ENCODE results near the gene SCNM1.

Gene SCNM1

DNA sequence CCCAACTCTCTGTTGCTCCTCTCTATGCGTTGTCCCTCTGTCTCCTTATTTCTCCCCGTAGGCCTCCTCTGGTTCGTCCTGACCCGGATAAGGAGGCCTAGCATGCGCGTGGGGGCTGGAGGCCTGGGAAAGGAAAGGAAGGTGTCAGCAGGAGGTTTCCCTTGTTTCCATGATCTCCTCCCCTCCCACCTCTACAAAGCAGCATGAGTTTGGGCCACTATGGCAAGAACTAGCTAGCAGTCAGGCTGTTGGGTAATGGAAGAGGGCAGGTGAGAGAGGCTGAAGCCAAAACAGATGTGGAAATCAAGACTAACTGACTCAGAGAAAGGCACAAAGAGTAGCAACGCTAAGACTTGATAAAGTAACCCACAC lies 18.8 kb upstream of the SCNM1 start:
- H3K4me3 ChIP-seq = peak overlapping the region; percentile 77
- no peak for DNase-seq (ENCODE audit: low spot score)
- H3K27ac ChIP-seq = peak overlapping the region; percentile 72 to 80
- TF ChIP-seq, protein P1, sequence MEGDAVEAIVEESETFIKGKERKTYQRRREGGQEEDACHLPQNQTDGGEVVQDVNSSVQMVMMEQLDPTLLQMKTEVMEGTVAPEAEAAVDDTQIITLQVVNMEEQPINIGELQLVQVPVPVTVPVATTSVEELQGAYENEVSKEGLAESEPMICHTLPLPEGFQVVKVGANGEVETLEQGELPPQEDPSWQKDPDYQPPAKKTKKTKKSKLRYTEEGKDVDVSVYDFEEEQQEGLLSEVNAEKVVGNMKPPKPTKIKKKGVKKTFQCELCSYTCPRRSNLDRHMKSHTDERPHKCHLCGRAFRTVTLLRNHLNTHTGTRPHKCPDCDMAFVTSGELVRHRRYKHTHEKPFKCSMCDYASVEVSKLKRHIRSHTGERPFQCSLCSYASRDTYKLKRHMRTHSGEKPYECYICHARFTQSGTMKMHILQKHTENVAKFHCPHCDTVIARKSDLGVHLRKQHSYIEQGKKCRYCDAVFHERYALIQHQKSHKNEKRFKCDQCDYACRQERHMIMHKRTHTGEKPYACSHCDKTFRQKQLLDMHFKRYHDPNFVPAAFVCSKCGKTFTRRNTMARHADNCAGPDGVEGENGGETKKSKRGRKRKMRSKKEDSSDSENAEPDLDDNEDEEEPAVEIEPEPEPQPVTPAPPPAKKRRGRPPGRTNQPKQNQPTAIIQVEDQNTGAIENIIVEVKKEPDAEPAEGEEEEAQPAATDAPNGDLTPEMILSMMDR (IDR thresholded peaks at IDR 0.05) = no peak

DNA sequence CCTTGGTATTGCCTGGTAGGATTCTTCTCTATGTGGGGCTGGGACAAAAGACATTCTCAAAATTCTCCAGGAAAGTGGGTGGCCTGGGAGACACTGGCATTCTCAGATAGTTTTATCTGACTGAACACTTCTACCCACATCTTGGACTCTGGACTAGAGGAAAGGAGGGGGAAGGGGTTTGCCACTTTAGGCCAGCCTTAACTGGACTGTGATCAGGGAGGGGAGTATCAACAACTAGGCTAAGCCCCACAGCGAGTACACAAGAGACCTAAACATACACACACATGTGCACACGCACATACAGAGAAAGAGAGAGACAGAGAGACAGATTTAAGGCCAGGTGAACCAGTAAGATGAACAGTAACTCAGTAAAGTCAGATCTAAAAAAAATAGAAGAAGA lies 18.3 kb upstream of the SCNM1 start:
- DNase-seq (ENCODE audit: low spot score) = no peak
- Histone ChIP-seq H3K27ac (peak overlapping the region; percentile 72 to 80), H3K4me3 (no peak overlapping the region)
- TF ChIP-seq, protein P1 (IDR thresholded peaks at IDR 0.05) = no peak

DNA sequence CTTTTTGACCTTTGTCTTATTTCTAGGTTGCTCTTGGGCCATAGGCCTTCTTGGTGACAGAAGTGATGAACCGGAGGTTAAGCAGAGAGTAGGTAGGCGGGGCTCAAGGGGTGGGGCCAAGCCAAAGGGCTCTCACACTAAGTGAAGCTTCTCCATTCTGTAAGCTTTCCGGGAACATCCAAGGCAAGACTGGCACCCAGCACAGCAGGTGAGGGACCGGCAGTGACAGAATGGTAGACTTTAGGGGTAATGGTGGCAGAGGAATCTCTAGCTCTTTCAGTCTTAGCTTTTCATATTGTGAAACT lies 9.5 kb upstream of the SCNM1 start, which contains the start of gene TNFAIP8L2:
TNFAIP8L2 (plus strand) TSS at position 135 of the 305 bp plus-strand sequence. CDS start 2,049 bp downstream, outside the sequence.
- peak within 1 kb of the TSS in 1 of 2 donors; percentile 35 for H3K27ac ChIP-seq
- peak; percentile 68 for DNase-seq (ENCODE audit: low spot score)
- TF ChIP-seq, protein P1 (IDR thresholded peaks at IDR 0.05) = no peak
- H3K4me3 ChIP-seq = peak within 1 kb of the TSS; percentile 39

DNA sequence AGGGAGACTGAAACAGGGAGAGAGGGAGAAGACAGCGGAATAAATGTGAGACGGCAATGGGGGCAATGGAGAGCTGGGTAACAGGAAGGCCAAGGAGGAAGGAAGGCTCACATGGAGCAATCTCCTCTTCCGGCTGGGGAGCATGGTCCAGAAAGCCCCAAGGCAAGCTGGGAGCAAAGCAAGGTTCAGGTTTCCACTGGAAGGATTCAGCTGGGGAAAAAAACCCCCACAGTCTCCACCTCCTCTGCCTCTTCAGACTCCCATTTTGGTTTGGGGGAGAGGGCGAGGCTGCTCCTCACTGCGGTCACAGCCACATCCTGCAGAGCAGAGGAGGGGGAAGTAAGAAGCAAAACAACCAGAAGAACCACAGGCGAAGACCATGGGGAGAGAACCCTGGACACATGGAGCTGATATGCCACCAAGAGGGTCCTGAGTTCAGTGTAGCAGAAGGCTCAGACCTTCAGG lies 8.8 kb upstream of the SCNM1 start:
- Histone ChIP-seq H3K4me3 (peak overlapping the region; percentile 39), H3K27ac (peak overlapping the region in 1 of 2 donors; percentile 35)
- TF ChIP-seq, protein P1 (IDR thresholded peaks at IDR 0.05) = no peak
- no peak for DNase-seq (ENCODE audit: low spot score)

DNA sequence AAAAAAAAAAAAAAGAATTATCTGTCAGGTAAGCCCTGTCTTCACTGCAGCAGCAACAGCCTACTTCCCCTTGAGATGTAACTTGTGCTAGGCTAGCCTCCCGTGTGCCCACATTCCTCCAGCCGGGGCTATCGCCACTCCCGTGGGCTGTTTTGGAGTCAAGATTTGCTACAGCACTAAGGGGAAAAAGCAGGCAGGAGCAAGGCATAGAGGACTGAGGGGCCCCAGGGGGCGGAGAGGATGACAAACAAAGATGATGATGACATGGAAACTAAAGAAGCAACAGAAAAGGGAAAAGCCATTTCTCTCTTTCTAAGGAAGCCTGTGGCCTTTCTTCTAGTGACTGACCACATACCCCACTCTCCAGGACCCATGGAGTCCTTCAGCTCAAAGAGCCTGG lies 7.6 kb upstream of the SCNM1 start:
- DNase-seq (ENCODE audit: low spot score) = no peak
- TF ChIP-seq, protein P1 (IDR thresholded peaks at IDR 0.05) = no peak
- Histone ChIP-seq H3K4me3 (no peak overlapping the region), H3K27ac (peak overlapping the region in 1 of 2 donors; percentile 39)

DNA sequence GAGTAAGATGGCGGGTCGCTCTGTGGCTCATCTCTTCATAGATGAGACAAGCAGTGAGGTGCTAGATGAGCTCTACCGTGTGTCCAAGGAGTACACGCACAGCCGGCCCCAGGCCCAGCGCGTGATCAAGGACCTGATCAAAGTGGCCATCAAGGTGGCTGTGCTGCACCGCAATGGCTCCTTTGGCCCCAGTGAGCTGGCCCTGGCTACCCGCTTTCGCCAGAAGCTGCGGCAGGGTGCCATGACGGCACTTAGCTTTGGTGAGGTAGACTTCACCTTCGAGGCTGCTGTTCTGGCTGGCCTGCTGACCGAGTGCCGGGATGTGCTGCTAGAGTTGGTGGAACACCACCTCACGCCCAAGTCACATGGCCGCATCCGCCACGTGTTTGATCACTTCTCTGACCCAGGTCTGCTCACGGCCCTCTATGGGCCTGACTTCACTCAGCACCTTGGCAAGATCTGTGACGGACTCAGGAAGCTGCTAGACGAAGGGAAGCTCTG lies 7.1 kb upstream of the SCNM1 start:
- DNase-seq (ENCODE audit: low spot score) = peak; percentile 68
- TF ChIP-seq, protein P1 (IDR thresholded peaks at IDR 0.05) = no peak
- H3K4me3 ChIP-seq = no peak overlapping the region
- H3K27ac ChIP-seq = peak overlapping the region in 1 of 2 donors; percentile 39

DNA sequence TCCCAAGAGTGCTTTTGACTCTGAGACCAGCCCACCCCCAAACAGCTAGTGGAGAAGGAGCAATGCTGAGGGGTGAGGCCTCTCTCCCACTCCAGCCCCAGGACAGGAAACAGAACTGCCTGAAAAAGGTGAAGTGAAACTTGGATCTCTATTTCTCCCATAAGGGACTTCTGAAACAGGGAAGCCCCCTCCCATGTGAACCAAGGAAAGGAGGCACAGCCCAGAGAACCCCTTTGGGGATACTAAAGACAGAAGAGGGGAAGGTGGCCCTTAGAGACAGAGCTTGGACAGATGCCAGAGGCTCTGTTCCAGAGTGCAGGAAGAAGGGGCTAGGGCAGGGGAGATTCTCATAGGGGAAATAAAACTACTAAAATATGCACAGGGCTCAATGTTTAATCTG lies 6.6 kb upstream of the SCNM1 start:
- no peak overlapping the region for H3K4me3 ChIP-seq
- H3K27ac ChIP-seq = peak overlapping the region in 1 of 2 donors; percentile 39
- TF ChIP-seq, protein P1 (IDR thresholded peaks at IDR 0.05) = no peak
- no peak for DNase-seq (ENCODE audit: low spot score)
